Measurements from ENCODE around the gene RBM22. TPM values are rescaled to one million over a fixed set of nuclear protein-coding genes. Genes with fewer than 3 reads are reported as not detected.
A peak's percentile ranks its signal among the peaks of the same experiment; 100 is the strongest.

RBM22 gene
- total RNA-seq, 1 donor from 2014 or later = 65.8 TPM

- Mint-ChIP-seq H3K4me1 (ENCODE audit: unreplicated experiment) (no peaks in the 10 kb centered on the region), H3K27ac (no peak overlapping the region), H3K4me3 (no peak overlapping the region), H3K36me3 (peaks cover 68% of the 10 kb centered on the region), H3K9me3 (peaks cover 10% of the 10 kb centered on the region), H3K27me3 (no peaks in the 10 kb centered on the region)
- no peak for DNase-seq (ENCODE audit: extremely low spot score, unreplicated experiment)
- TF ChIP-seq CTCF (conservative IDR thresholded peaks at IDR 0.05) = no peak
Measured at GRCh38 chr5:150734579-150735384, 33.9 kb upstream of the RBM22 start.

GRCh38 chr5:150731669-150732242 lies 30.9 kb upstream of the RBM22 start:
- Mint-ChIP-seq H3K9me3 (peaks cover 1% of the 10 kb centered on the region), H3K27ac (no peak overlapping the region)

GRCh38 chr5:150729859-150730258 lies 29.0 kb upstream of the RBM22 start:
- Mint-ChIP-seq H3K27ac (no peak overlapping the region), H3K4me1 (ENCODE audit: unreplicated experiment) (no peaks in the 10 kb centered on the region), H3K27me3 (no peaks in the 10 kb centered on the region), H3K4me3 (no peak overlapping the region), H3K36me3 (peaks cover 41% of the 10 kb centered on the region), H3K9me3 (no peaks in the 10 kb centered on the region)
- TF ChIP-seq CTCF (conservative IDR thresholded peaks at IDR 0.05) = no peak
- DNase-seq (ENCODE audit: extremely low spot score, unreplicated experiment) = no peak

More at GRCh38 chr5:150731669-150732242, 30.9 kb upstream of the RBM22 start:
- no peaks in the 10 kb centered on the region for H3K4me1 Mint-ChIP-seq (ENCODE audit: unreplicated experiment)
- no peak overlapping the region for H3K4me3 Mint-ChIP-seq
- no peak for TF ChIP-seq CTCF (conservative IDR thresholded peaks at IDR 0.05)
- no peak for DNase-seq (ENCODE audit: extremely low spot score, unreplicated experiment)
- H3K36me3 Mint-ChIP-seq = peaks cover 55% of the 10 kb centered on the region
- H3K27me3 Mint-ChIP-seq = no peaks in the 10 kb centered on the region

GRCh38 chr5:150723845-150724244 lies 23.0 kb upstream of the RBM22 start:
- no peak overlapping the region for H3K27ac Mint-ChIP-seq
- no peak for TF ChIP-seq CTCF (conservative IDR thresholded peaks at IDR 0.05)
- H3K4me1 Mint-ChIP-seq (ENCODE audit: unreplicated experiment) = no peaks in the 10 kb centered on the region
- no peak for DNase-seq (ENCODE audit: extremely low spot score, unreplicated experiment)
- H3K4me3 Mint-ChIP-seq = no peak overlapping the region
- peaks cover 30% of the 10 kb centered on the region for H3K36me3 Mint-ChIP-seq
- H3K27me3 Mint-ChIP-seq = no peaks in the 10 kb centered on the region
- no peaks in the 10 kb centered on the region for H3K9me3 Mint-ChIP-seq

- H3K4me3 Mint-ChIP-seq = no peak overlapping the region
Measured at GRCh38 chr5:150710165-150710564, 9.3 kb upstream of the RBM22 start.

More at GRCh38 chr5:150710165-150710564, 9.3 kb upstream of the RBM22 start:
- Mint-ChIP-seq H3K36me3 (peaks cover 12% of the 10 kb centered on the region), H3K27me3 (no peaks in the 10 kb centered on the region), H3K27ac (no peak overlapping the region), H3K9me3 (no peaks in the 10 kb centered on the region), H3K4me1 (ENCODE audit: unreplicated experiment) (no peaks in the 10 kb centered on the region)
- TF ChIP-seq CTCF (conservative IDR thresholded peaks at IDR 0.05) = peak; percentile 47
- DNase-seq (ENCODE audit: extremely low spot score, unreplicated experiment) = no peak
